Natural killer cell (primary cell): Measurements from ENCODE around the gene TEX48. TPM values are rescaled to one million over a fixed set of nuclear protein-coding genes. Genes with fewer than 3 reads are reported as not detected.

Source experiments
- ATAC-seq, 3 donors: fragments of 150-1000 bp in 2 of 3; fragments of 200-7000 bp in 1 of 3; cut with Tn5 transposase; 1 replicate in 1 of 3; 2 replicates in 2 of 3; pipeline ENCODE4 v1.10.0; 2021; ENCODE audit warnings: mild to moderate bottlenecking in 2 of 3, moderate library complexity in 2 of 3
- DNase-seq, 2 donors: peaks; one replicate each; pipeline versions ENCODE4 v3.0.0 to v3.0.0-alpha.2; 2013 to 2021; ENCODE audit warnings: mixed read lengths in 1 of 2
- H3K27ac ChIP-seq: one replicate; pipeline ENCODE4 v1.5.1; 2013; ENCODE audit warnings: mild to moderate bottlenecking, low read length
- H3K27me3 ChIP-seq: one replicate; pipeline ENCODE4 v1.6.1; 2013; ENCODE audit warnings: low read length; ENCODE audit not compliant: control insufficient read depth, insufficient read depth
- H3K36me3 ChIP-seq: one replicate; pipeline ENCODE4 v1.6.1; 2013; ENCODE audit warnings: low read length; ENCODE audit not compliant: control insufficient read depth, insufficient read depth
- H3K4me1 ChIP-seq: one replicate; pipeline ENCODE4 v1.6.1; 2013; ENCODE audit warnings: low read length; ENCODE audit not compliant: control insufficient read depth, insufficient read depth
- H3K4me3 ChIP-seq: one replicate; pipeline ENCODE4 v1.5.1; 2013; ENCODE audit warnings: low read length
- H3K9me3 ChIP-seq: one replicate; pipeline ENCODE4 v1.6.1; 2013; ENCODE audit warnings: low read length; ENCODE audit not compliant: control insufficient read depth, insufficient read depth
- H3K27ac Mint-ChIP-seq, 2 donors: one replicate each; pipeline ENCODE4 v1.8.0; 2022; ENCODE audit warnings: mild to moderate bottlenecking in 2 of 2, mixed read lengths in 2 of 2, moderate library complexity in 1 of 2
- H3K27me3 Mint-ChIP-seq, 2 donors: one replicate each; pipeline ENCODE4 v1.8.0; 2022; ENCODE audit warnings: low read depth in 2 of 2, mixed read lengths in 2 of 2
- H3K36me3 Mint-ChIP-seq: one replicate; pipeline ENCODE4 v1.8.0; 2022; ENCODE audit warnings: mixed read lengths
- H3K4me1 Mint-ChIP-seq, 2 donors: one replicate each; pipeline ENCODE4 v1.8.0; 2022; ENCODE audit warnings: mixed read lengths in 2 of 2
- H3K4me3 Mint-ChIP-seq: one replicate; pipeline ENCODE4 v1.8.0; 2022; ENCODE audit warnings: mild to moderate bottlenecking, moderate library complexity, mixed read lengths
- H3K9me3 Mint-ChIP-seq, 2 donors: one replicate each; pipeline ENCODE4 v1.8.0; 2022; ENCODE audit warnings: mixed read lengths in 2 of 2
- CTCF ChIP-seq: fragments of 200-600 bp; IDR thresholded peaks from one replicate; pipeline ENCODE4 v1.8.0; 2022; ENCODE audit warnings: antibody characterized with exemption
- WGBS: methylation state at CpG from one replicate; pipeline ENCODE4 v1.1.7; 2013; ENCODE audit warnings: missing lambda C conversion rate; ENCODE audit not compliant: insufficient coverage; 5-methylcytosine and 5-hydroxymethylcytosine counted together
- intact Hi-C: fragments of 100-400 bp; cut with micrococcal nuclease; formaldehyde crosslinking; loops from one replicate; pipeline ENCODE4 v1.14.2; 2022
- total RNA-seq, 4 donors: library from RNA; stranded (reverse); fragments of 120-200 nt in 1 of 4; gene quantifications; one replicate each; pipeline versions ENCODE4 v1.2.3 to v1.2.4, GENCODE V29; 2013 to 2022

The TEX48 gene
- total RNA-seq, 3 donors from 2014 or later (not counting 1 experiment from before 2014, with no cell fraction given) = not detected

- Mint-ChIP-seq H3K27me3 (no peaks in the 10 kb centered on the region), H3K9me3 (no peaks in the 10 kb centered on the region), H3K4me1 (peaks cover 24 to 40% of the 10 kb centered on the region in 2 donors), H3K36me3 (no peaks in the 10 kb centered on the region), H3K4me3 (no peak overlapping the region), H3K27ac (peak overlapping the region in 1 of 2 donors; percentile 52)
- no peaks in the 10 kb centered on the region for H3K27me3 ChIP-seq
- ATAC-seq (peak in 1 of 3 donors; percentile 57), DNase-seq (no peak)
- no peaks in the 10 kb centered on the region for H3K36me3 ChIP-seq
- TF ChIP-seq CTCF = no peak
- peak overlapping the region; percentile 47 for H3K27ac ChIP-seq
- intact Hi-C loops = no loop called here
- H3K4me1 ChIP-seq = peaks cover 31% of the 10 kb centered on the region
- H3K4me3 ChIP-seq = no peak overlapping the region
- H3K9me3 ChIP-seq = no peaks in the 10 kb centered on the region
- 14% methylated on average over 4 of the region's 4 CpGs for WGBS
These were observed 65.1 kb downstream of the TEX48 start for GRCh38 chr9:114616684-114617520.

Other genes with a start within 250 kb of the TEX48 start
- gene WHRN, start 176.7 kb downstream of the TEX48 start, total RNA-seq = 10 to 100 TPM; 29.8 to 90.6 (median 36.8) TPM
- gene ATP6V1G1, start 94.4 kb downstream of the TEX48 start, total RNA-seq = 100 to 1,000 TPM in 1 of 3 donors, 10 to 100 TPM in 2; 83.8 to 101 (median 93.5) TPM
- 10 to 100 TPM; 10.4 to 14.9 (median 11.5) TPM for gene TMEM268, start 70.9 kb downstream of the TEX48 start, total RNA-seq
- not detected for gene TEX53, start 24.4 kb downstream of the TEX48 start, total RNA-seq
- not detected for gene TNFSF15, start 123.8 kb upstream of the TEX48 start, total RNA-seq
- gene TNFSF8, start 248.4 kb upstream of the TEX48 start, total RNA-seq = 1 to 10 TPM; 4.2 to 6.0 (median 4.8) TPM